CD14-positive monocyte (primary cell): Measurements from ENCODE around the gene ATXN7L1. TPM values are rescaled to one million over a fixed set of nuclear protein-coding genes. Genes with fewer than 3 reads are reported as not detected.

Source experiments
- DNase-seq, 3 donors: peaks; one replicate each; pipeline ENCODE4 v3.0.0-alpha.2; 2011 to 2022
- H2AFZ ChIP-seq: 2 replicates; pipeline ENCODE4 v1.6.0; 2012; ENCODE audit warnings: mild to moderate bottlenecking, low read depth, low read length, inconsistent platforms; ENCODE audit not compliant: insufficient read depth, poor library complexity, severe bottlenecking
- H3K27ac ChIP-seq, 2 donors: 1 replicate in 1 of 2; 2 replicates in 1 of 2; pipeline ENCODE4 v1.5.1; 2012 to 2013; ENCODE audit warnings: low read length in 2 of 2, control low read depth in 1 of 2, inconsistent platforms in 1 of 2, low read depth in 1 of 2, mild to moderate bottlenecking in 1 of 2
- H3K27me3 ChIP-seq, 2 donors: one replicate each; pipeline versions ENCODE4 v1.6.0 to v1.6.1; 2011 to 2013; ENCODE audit warnings: low read length in 2 of 2; ENCODE audit not compliant: control insufficient read depth in 2 of 2, insufficient read depth in 2 of 2
- H3K36me3 ChIP-seq, 2 donors: replicated peaks in 1 of 2; 1 replicate in 1 of 2; 2 replicates in 1 of 2; pipeline versions ENCODE4 v1.5.1 to v1.6.1; 2012 to 2013; ENCODE audit warnings: low read length in 2 of 2, control low read depth in 1 of 2, inconsistent platforms in 1 of 2, mild to moderate bottlenecking in 1 of 2; ENCODE audit not compliant: insufficient read depth in 2 of 2, control insufficient read depth in 1 of 2
- H3K4me1 ChIP-seq, 2 donors: 1 replicate in 1 of 2; 2 replicates in 1 of 2; pipeline versions ENCODE4 v1.5.1 to v1.6.1; 2012 to 2013; ENCODE audit warnings: low read length in 2 of 2, control low read depth in 1 of 2, inconsistent platforms in 1 of 2, mild to moderate bottlenecking in 1 of 2, moderate library complexity in 1 of 2; ENCODE audit not compliant: insufficient read depth in 2 of 2, control insufficient read depth in 1 of 2
- H3K4me2 ChIP-seq: replicated peaks from 2 replicates; pipeline ENCODE3; 2012; ENCODE audit warnings: low read length, moderate library complexity, mild to moderate bottlenecking; ENCODE audit not compliant: poor library complexity, severe bottlenecking; ENCODE audit errors: extremely low read depth
- H3K4me3 ChIP-seq, 3 experiments: fragments of 200-600 bp in 1 of 3; sonication (generic) in 1 of 3; replicated peaks in 1 of 3; 1 replicate in 2 of 3; 2 replicates in 1 of 3; pipeline ENCODE4 v1.5.1; 2011 to 2013; ENCODE audit warnings: low read length in 3 of 3, mild to moderate bottlenecking in 3 of 3, control low read depth in 2 of 3, low read depth in 2 of 3, inconsistent platforms in 1 of 3, moderate library complexity in 1 of 3
- H3K79me2 ChIP-seq: 2 replicates; pipeline ENCODE4 v1.6.0; 2012; ENCODE audit warnings: mild to moderate bottlenecking, control low read depth, inconsistent platforms, low read length, moderate library complexity; ENCODE audit not compliant: insufficient read depth
- H3K9ac ChIP-seq: 2 replicates; pipeline ENCODE4 v1.6.0; 2017; ENCODE audit warnings: low read length, mild to moderate bottlenecking; ENCODE audit not compliant: insufficient read depth, poor library complexity, severe bottlenecking
- H3K9me3 ChIP-seq, 2 donors: replicated peaks in 1 of 2; 1 replicate in 1 of 2; 2 replicates in 1 of 2; pipeline versions ENCODE4 v1.5.1 to v1.6.1; 2012 to 2013; ENCODE audit warnings: low read length in 2 of 2, control low read depth in 1 of 2; ENCODE audit not compliant: control insufficient read depth in 1 of 2, insufficient read depth in 1 of 2
- H4K20me1 ChIP-seq: 2 replicates; pipeline ENCODE4 v1.6.0; 2012; ENCODE audit warnings: mild to moderate bottlenecking, low read length, control low read depth, moderate library complexity; ENCODE audit not compliant: insufficient read depth
- H3K27ac Mint-ChIP-seq, 7 donors: one replicate each; pipeline ENCODE4 v1.8.0; 2020; ENCODE audit warnings: mild to moderate bottlenecking in 7 of 7, mixed read lengths in 7 of 7, moderate library complexity in 6 of 7, inconsistent platforms in 2 of 7
- H3K27me3 Mint-ChIP-seq, 3 donors: one replicate each; pipeline ENCODE4 v1.8.0; 2021 to 2022; ENCODE audit warnings: low read depth in 3 of 3, mild to moderate bottlenecking in 3 of 3, mixed read lengths in 3 of 3, moderate library complexity in 3 of 3, inconsistent platforms in 1 of 3
- H3K36me3 Mint-ChIP-seq, 2 donors: one replicate each; pipeline ENCODE4 v1.8.0; 2020; ENCODE audit warnings: mixed read lengths in 2 of 2, inconsistent platforms in 1 of 2, mild to moderate bottlenecking in 1 of 2
- H3K4me1 Mint-ChIP-seq: one replicate; pipeline ENCODE4 v1.8.0; 2020; ENCODE audit warnings: mild to moderate bottlenecking, mixed read lengths
- H3K4me3 Mint-ChIP-seq, 2 donors: one replicate each; pipeline ENCODE4 v1.8.0; 2020; ENCODE audit warnings: mild to moderate bottlenecking in 2 of 2, mixed read lengths in 2 of 2, moderate library complexity in 1 of 2
- H3K9me3 Mint-ChIP-seq, 7 donors: one replicate each; pipeline ENCODE4 v1.8.0; 2020 to 2022; ENCODE audit warnings: mixed read lengths in 7 of 7, mild to moderate bottlenecking in 6 of 7, moderate library complexity in 6 of 7, inconsistent platforms in 2 of 7
- WGBS: methylation state at CpG from one replicate; pipeline ENCODE4 v1.1.5; 2013; ENCODE audit warnings: missing lambda C conversion rate; ENCODE audit not compliant: insufficient coverage; 5-methylcytosine and 5-hydroxymethylcytosine counted together
- intact Hi-C, 2 donors: fragments of 100-400 bp; cut with micrococcal nuclease; formaldehyde crosslinking; loops; one replicate each; pipeline versions ENCODE4 v1.15.0 to v1.15.1; 2023
- polyA plus RNA-seq, 3 donors: library from polyadenylated mRNA; depleted of rRNA in 1 of 3; unstranded in 2 of 3; stranded (reverse) in 1 of 3; fragments of 300-500 nt in 2 of 3; fragments of >200 nt in 1 of 3; fragmentation: Illumina TruSeq in 2 of 3; gene quantifications; 1 replicate in 2 of 3; 2 replicates in 1 of 3; pipeline ENCODE4 v1.2.3, GENCODE V29; 2012 to 2021
- TF ChIP-seq, protein P1 (sequence below): fragments of 200-600 bp; IDR thresholded peaks from one replicate; pipeline ENCODE4 v1.8.0; 2022; ENCODE audit warnings: antibody characterized with exemption, mild to moderate bottlenecking

ATXN7L1 gene
- polyA plus RNA-seq, 3 donors: 4.5 to 12.2 (median 11.2) TPM

DNA sequence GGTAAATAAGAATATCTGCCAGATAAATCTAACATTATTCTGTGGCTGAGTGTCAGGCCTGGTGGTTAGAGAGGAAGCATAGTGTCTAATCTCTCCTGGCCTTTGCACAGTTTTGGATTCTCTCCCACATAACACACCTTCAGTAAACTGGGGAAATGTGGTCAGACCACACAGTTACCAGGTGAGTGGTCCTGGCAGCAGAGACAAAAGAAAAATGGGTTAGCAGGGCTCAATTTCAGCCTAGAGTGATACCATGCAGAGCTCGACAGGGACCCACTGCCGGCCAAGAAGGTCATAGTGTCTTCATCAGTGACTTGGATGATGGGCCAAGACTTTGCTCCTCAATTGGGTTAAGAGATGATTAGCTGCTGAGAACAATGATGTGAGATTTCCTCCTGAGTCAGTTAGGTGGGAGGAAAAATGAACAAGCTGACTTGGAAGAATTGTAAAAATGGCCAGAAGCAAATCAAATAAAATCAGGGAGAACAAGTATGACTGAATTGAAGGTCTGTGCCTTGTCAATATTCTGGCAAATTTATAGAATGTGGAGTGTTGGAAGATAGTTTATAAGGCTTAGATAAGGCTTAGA, 225.9 kb downstream of the ATXN7L1 start:
- no peak overlapping the region for H3K27ac Mint-ChIP-seq
- 95% methylated on average over 2 of the region's 2 CpGs for WGBS
- no peak overlapping the region for H3K27ac ChIP-seq
- H3K4me2 ChIP-seq: no peak overlapping the region
- no peaks in the 10 kb centered on the region for H3K9me3 ChIP-seq
- H3K9me3 Mint-ChIP-seq: no peaks in the 10 kb centered on the region
- no peaks in the 10 kb centered on the region for H3K4me1 ChIP-seq
- TF ChIP-seq, protein P1, sequence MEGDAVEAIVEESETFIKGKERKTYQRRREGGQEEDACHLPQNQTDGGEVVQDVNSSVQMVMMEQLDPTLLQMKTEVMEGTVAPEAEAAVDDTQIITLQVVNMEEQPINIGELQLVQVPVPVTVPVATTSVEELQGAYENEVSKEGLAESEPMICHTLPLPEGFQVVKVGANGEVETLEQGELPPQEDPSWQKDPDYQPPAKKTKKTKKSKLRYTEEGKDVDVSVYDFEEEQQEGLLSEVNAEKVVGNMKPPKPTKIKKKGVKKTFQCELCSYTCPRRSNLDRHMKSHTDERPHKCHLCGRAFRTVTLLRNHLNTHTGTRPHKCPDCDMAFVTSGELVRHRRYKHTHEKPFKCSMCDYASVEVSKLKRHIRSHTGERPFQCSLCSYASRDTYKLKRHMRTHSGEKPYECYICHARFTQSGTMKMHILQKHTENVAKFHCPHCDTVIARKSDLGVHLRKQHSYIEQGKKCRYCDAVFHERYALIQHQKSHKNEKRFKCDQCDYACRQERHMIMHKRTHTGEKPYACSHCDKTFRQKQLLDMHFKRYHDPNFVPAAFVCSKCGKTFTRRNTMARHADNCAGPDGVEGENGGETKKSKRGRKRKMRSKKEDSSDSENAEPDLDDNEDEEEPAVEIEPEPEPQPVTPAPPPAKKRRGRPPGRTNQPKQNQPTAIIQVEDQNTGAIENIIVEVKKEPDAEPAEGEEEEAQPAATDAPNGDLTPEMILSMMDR: no peak
- intact Hi-C loops: loop anchor here (5.0 to 10.0 kb wide), 2 partner anchors 354 to 392 kb away; no protein-coding TSS in a partner anchor
- H3K79me2 ChIP-seq: peaks cover 18% of the 10 kb centered on the region
- H3K27me3 ChIP-seq: no peaks in the 10 kb centered on the region
- peaks cover 72% of the 10 kb centered on the region for H4K20me1 ChIP-seq
- H3K36me3 ChIP-seq: peaks cover 62 to 96% of the 10 kb centered on the region in 2 donors
- no peaks in the 10 kb centered on the region for H3K27me3 Mint-ChIP-seq
- no peak overlapping the region for H3K9ac ChIP-seq
- no peak overlapping the region for H2AFZ ChIP-seq
- no peak overlapping the region for H3K4me3 Mint-ChIP-seq
- H3K4me3 ChIP-seq: no peak overlapping the region
- no peaks in the 10 kb centered on the region for H3K4me1 Mint-ChIP-seq
- peaks cover 75 to 94% of the 10 kb centered on the region in 2 donors for H3K36me3 Mint-ChIP-seq
- DNase-seq: no peak

DNA sequence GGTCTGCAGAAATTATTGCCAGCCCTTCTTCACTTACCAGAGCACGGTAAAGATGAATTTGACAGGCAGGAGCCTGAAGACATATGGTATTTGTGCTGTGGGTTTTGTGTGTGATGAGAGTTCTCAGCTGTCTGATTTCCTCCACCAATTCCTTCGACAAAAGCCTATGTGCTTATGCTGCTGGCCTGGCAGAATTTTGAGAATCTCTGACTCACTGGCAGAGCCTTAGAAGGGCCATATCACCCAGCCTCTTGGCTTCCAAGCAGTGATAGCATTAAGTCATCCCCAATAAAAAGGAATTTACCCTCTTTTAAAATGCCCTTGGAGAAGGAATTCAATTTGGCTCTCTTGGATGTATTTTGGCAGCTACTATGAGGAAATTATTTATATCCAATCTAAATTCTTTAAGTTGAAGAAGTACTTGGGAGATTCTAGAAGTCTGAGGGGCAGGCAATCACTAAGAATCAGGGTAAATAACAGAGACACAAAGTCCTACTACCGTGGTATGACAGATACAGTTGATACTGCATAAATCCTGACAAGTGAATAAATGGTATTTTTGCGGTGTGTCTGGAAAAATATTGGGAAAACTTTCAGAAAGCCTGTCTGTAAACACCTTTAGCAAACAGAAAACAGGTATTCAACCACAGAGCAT, 226.5 kb downstream of the ATXN7L1 start:
- TF ChIP-seq, protein P1: no peak
- Mint-ChIP-seq H3K9me3 (no peaks in the 10 kb centered on the region), H3K36me3 (peaks cover 70 to 90% of the 10 kb centered on the region in 2 donors), H3K4me3 (no peak overlapping the region), H3K4me1 (peaks cover 4% of the 10 kb centered on the region), H3K27me3 (no peaks in the 10 kb centered on the region), H3K27ac (no peak overlapping the region)
- no peak overlapping the region for H2AFZ ChIP-seq
- no peak for DNase-seq
- H3K79me2 ChIP-seq: peaks cover 18% of the 10 kb centered on the region
- H3K9ac ChIP-seq: no peak overlapping the region
- no CpG with 5 or more reads among the region's 4 CpGs for WGBS
- H3K4me2 ChIP-seq: no peak overlapping the region
- H4K20me1 ChIP-seq: peaks cover 70% of the 10 kb centered on the region
- no peaks in the 10 kb centered on the region for H3K9me3 ChIP-seq
- H3K27ac ChIP-seq: no peak overlapping the region
- H3K36me3 ChIP-seq: peaks cover 57 to 90% of the 10 kb centered on the region in 2 donors
- no peaks in the 10 kb centered on the region for H3K4me1 ChIP-seq
- no peaks in the 10 kb centered on the region for H3K27me3 ChIP-seq
- H3K4me3 ChIP-seq: no peak overlapping the region
- intact Hi-C loops: loop anchor here (5.0 to 10.0 kb wide), 2 partner anchors 355 to 392 kb away; no protein-coding TSS in a partner anchor
